T-helper 2 cell treated with Interferon-gamma antibody and Interleukin-4, amounts not matched to agents 5 μg/mL and 100 μg/mL, for 36 hours (primary cell): Measurements from ENCODE around the gene PCYOX1L.

ENCODE experiments used
- DNase-seq: peaks from one replicate; pipeline ENCODE4 v3.0.0; 2021; ENCODE audit warnings: low spot score
- H3K27ac Mint-ChIP-seq: one replicate; pipeline ENCODE4 v1.8.0; 2021; ENCODE audit warnings: mild to moderate bottlenecking, mixed read lengths
- H3K27me3 Mint-ChIP-seq: one replicate; pipeline ENCODE4 v1.8.0; 2021; ENCODE audit warnings: low read depth, mixed read lengths
- H3K36me3 Mint-ChIP-seq: one replicate; pipeline ENCODE4 v1.8.0; 2021; ENCODE audit warnings: low read depth, mixed read lengths
- H3K4me1 Mint-ChIP-seq: one replicate; pipeline ENCODE4 v1.8.0; 2021; ENCODE audit warnings: low read depth, mixed read lengths
- H3K4me3 Mint-ChIP-seq: one replicate; pipeline ENCODE4 v1.8.0; 2022; ENCODE audit warnings: mild to moderate bottlenecking, moderate library complexity, mixed read lengths
- H3K9me3 Mint-ChIP-seq: one replicate; pipeline ENCODE4 v1.8.0; 2021; ENCODE audit warnings: mixed read lengths

Gene PCYOX1L

DNA sequence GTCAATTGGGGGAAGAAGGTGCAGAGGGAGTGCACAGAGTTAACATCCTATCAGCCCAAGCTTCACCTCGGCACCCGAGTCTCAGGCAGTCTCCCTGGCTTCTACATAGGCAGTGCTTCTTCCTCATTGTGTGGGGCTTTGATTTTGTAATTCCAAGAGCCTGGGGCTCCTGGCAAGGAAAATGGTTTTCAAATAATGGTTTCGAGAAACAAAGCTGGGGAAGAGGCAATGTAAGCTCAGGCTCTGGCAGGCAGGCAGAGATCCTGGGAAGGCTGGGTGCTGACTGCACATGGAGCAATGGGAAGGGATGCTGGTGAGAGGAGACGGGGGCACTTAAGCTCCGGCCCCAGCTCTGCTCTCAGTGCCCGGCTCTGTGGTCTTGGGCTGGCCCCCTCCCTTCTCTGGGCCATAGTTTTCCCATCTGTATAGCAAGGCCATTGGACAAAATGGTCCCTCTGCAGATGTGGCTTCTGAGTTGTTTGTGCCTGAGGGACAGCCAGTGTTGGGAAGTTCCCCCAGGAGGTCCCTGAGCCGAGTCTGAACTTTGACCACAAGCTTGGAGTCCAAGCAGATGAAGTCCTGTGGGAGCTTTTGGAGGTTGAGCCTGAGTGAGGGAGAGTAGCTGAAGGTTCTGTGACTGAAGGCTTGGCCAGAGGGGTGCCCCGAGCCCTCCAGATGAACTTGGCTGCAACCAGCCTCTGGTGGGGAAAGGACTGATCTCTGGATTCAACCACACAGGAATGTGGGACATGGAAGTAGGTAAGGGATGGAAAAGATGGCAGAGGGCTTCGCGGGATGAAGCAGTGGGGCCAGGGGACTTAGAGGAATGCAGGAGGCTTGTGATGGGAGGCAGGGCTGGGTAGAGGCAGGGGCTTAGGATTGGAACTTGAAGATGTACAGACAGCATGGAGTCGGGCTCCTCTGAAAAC, 49.7 kb downstream of the PCYOX1L start:
- Mint-ChIP-seq H3K4me3 (no peak overlapping the region), H3K36me3 (no peaks in the 10 kb centered on the region), H3K27me3 (no peaks in the 10 kb centered on the region), H3K4me1 (no peaks in the 10 kb centered on the region), H3K27ac (no peak overlapping the region), H3K9me3 (no peaks in the 10 kb centered on the region)
- DNase-seq: no peak

DNA sequence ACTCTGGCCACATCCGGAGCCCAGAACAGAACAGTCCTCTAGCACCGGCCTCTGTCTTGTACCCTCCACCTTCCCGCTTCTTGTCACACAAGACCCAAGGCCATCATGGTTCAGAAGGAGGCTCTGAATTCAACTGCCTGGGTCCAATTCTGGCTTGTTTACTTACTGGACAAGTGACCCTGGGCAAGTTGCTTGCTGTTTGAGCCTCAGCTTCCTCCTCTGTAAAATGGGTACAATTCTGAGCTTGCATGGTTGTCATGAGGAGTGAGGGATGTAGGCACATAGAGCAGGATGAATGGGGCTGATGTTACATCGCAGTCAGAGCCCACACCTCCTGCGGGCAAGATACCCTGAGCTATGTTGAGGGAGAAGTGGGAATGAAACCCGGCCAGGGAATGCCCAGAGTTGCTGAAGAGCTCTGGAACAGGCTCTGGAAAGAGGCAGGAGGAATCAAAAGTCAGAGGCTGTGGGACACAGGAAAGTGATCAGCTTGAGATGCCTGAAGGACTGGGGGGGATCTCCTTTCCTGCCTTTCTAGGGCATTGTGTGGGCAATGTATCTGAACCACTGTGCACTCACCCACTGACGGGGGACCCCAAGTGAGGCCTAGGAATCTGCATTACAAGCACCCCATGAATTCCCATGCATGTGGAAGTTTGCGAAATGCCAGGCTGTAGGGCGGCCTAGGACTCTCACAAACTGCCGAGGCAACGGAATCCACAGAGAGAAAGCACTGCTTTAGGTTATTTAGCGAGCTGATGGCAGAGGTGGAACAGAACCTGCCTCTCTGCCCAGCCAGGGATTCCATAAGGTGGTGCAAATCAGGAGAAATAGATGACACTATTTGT, 50.6 kb downstream of the PCYOX1L start:
- no peak overlapping the region for H3K27ac Mint-ChIP-seq

DNA sequence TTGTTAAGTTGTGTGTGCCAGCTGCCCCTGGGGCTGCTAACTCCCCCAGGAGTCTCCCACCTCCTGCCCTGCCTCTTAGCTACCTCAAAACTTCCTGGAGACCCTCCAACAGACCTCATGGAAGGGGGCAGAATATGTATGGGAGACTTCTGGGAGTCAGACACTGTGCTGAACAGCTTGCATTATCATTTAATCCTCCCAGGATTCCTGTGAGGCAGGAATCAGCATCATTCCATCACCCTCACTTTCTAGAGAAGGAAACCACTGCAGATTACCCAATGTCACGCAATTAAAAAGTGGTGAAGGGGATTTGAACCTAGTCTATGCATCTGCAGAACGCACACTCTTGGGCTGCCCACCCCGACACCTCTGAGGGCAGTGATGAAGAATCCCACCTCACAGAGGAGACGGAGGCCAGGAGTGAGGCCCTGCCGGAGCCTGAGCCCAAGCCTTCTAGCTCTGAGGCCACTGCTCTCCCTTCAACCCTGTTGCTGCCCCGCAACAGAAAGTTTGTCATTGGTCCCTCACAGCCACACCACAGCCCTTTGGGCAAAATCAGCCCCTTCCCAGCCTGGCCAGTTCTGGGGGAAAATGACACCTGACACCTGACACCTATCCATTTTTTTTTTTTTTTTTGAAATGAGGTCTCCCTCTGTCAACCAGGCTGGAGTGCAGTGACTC, 51.6 kb downstream of the PCYOX1L start:
- Mint-ChIP-seq H3K9me3 (no peaks in the 10 kb centered on the region), H3K4me1 (no peaks in the 10 kb centered on the region), H3K4me3 (no peak overlapping the region), H3K27me3 (no peaks in the 10 kb centered on the region), H3K36me3 (no peaks in the 10 kb centered on the region), H3K27ac (no peak overlapping the region)
- no peak for DNase-seq

More for the DNA sequence above, 50.6 kb downstream of the PCYOX1L start:
- Mint-ChIP-seq H3K36me3 (no peaks in the 10 kb centered on the region), H3K27me3 (no peaks in the 10 kb centered on the region), H3K4me1 (no peaks in the 10 kb centered on the region), H3K4me3 (no peak overlapping the region), H3K9me3 (no peaks in the 10 kb centered on the region)
- no peak for DNase-seq

DNA sequence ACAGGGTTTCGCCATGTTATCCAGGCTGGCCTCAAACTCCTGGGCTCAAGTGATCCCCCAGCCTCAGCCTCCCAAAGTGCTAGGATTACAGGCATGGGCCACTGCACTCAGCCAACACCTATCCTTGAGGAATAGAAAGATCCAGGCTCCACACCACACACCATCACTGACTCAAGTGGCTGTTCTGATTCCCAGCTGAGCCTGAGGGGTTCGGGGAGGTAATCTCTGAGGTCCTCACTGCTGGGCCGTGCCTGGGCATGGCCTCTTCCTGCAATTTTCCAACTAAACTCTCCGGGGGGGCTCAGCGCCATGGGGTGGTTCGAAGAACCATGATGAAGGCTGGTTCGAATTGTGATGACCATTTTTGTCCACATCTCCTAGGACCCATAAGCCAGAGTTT, 52.2 kb downstream of the PCYOX1L start:
- Mint-ChIP-seq H3K4me3 (no peak overlapping the region), H3K27me3 (no peaks in the 10 kb centered on the region), H3K27ac (no peak overlapping the region), H3K36me3 (no peaks in the 10 kb centered on the region), H3K4me1 (no peaks in the 10 kb centered on the region), H3K9me3 (no peaks in the 10 kb centered on the region)
- no peak for DNase-seq

DNA sequence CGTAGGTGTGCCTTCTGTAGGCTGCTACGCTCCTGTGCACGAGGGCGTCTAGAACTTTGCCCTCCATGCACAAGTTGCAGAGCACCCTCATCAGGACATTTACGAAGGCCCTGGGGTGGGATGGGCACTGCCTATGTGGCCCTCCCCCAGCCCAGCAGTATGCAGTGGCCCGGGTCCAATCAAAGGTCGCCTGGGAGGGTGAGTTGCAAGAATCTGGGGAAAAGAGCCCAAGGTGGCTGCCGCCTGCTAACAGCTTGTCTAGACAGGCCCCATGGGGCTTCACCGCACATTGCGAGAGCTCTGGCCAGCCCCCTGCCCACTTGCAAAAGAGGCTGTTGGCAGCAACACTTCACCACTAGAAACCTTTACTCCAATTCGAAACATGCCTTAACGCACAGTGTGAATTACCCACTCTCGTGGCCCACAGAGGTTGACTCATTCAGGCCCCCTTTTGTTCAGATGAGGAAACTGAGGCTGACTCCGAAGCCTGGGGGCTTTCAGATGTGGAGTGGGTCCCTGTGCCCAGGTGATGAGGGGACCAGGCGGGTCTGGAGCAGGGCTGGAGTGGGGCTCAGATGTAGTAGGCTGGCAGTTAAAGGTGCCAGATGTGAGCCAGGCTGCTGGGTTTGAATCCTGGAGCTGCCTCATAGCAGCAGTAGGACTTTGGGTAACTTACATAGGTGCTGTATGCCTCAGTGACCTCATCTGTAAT, 53.0 kb downstream of the PCYOX1L start:
- Mint-ChIP-seq H3K9me3 (no peaks in the 10 kb centered on the region), H3K36me3 (no peaks in the 10 kb centered on the region), H3K27ac (no peak overlapping the region), H3K4me1 (no peaks in the 10 kb centered on the region), H3K4me3 (no peak overlapping the region), H3K27me3 (no peaks in the 10 kb centered on the region)
- no peak for DNase-seq

DNA sequence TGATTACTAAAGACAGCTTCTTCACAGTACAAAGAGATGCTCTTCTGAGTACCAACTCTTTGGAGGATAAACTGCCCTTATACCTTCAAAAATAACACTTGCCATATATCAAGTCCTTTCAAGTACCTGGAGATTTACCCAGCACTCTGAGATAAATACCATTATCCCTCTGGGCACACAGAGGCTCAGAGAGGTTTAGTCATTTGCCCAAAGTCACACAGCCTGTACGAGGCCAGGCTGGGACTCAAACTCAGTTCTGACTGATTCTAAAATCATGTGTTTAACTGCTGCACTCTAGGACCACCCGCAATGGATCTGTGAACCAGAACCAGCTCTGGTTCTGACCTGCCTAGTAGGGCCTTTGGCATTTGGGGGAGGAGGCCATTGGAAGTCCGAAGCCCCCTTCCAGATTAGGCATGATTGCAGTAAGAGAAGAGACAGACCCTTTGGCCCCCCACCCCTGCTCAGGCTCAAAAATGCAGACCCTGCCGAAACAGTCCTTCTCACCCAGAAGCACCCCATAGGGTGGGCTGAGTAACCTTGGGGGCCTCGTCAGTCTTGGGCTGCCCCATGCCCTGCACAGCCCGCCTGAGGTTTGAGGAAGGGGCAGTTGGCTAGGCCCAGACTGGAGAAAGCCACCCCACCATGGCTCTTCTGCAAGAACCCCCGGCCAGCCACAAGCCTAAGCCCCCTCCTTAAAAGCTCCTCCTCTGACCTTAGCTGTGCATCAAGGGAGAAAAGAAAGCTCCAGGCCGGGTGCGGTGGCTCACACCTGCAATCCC, 54.1 kb downstream of the PCYOX1L start:
- Mint-ChIP-seq H3K4me3 (no peak overlapping the region), H3K27me3 (no peaks in the 10 kb centered on the region), H3K9me3 (no peaks in the 10 kb centered on the region), H3K4me1 (no peaks in the 10 kb centered on the region), H3K36me3 (no peaks in the 10 kb centered on the region), H3K27ac (no peak overlapping the region)
- DNase-seq: no peak

DNA sequence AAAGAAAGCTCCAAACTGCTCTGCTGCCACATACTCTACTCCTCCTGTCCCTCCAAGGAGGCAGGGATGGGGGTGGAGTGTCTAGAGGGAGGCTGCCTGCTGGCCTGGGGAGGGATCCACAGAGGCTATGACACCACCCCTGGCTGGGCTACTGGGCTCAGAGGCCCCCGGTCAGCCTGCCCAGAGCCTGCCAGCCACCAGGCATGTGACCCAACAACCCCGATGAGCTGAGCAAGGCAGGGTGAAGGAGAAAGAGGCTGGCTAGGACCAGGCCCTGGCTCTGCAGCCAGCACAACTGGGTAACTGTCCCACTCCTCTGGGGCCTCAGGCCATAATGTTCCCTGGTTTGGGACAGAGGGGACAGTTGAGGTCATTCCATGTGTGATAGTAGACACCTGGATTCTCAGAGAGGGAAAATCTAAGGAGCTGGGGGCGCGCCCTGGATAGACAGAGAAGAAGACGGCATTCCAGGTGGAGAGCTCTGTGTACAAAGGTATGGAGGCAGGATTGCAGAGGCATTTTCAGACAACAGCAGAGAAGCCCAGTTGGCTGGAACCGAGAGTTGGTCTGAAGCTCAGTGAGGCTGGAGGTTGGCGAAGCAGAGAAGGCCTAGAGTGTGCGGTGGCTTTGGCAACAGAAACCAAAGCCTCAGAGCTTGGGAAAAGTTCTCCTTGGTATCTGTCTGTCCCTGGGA, 55.1 kb downstream of the PCYOX1L start:
- Mint-ChIP-seq H3K4me3 (no peak overlapping the region), H3K27me3 (no peaks in the 10 kb centered on the region), H3K36me3 (no peaks in the 10 kb centered on the region), H3K4me1 (no peaks in the 10 kb centered on the region), H3K9me3 (no peaks in the 10 kb centered on the region), H3K27ac (no peak overlapping the region)
- DNase-seq: no peak

DNA sequence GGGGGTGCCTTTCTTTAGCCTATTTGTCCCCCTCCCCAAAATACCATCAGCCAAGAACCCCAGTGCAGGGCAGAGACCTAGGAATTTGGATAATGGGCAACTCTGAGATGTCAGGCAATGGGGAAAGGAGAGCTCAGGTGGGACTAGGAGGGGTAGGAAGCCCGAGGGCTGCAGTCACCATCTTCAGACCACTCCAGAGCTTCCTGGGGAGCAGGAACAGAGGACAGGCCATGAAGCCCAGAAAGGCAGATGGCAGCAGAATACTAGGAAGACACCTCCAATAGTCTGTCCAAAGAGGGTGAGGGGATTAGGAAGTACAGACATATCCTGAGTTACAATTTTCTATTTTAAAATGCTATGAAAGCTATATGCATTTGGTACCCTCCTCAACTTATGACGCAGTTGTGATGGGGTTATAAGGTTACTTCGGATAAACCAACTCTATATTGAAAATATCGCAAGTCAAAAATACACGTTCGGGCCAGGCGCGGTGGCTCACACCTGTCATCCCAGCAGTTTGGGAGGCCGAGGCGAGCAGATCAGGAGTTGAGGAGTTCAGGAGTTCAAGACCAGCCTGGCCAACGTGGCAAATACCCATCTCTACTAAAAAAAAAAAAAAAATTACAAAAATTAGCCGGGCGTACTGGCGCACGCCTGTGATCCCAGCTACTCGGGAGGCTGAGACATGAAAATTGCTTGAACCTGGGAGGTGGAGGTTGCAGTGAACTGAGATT, 55.8 kb downstream of the PCYOX1L start:
- no peaks in the 10 kb centered on the region for H3K36me3 Mint-ChIP-seq
- H3K27me3 Mint-ChIP-seq: no peaks in the 10 kb centered on the region
- H3K9me3 Mint-ChIP-seq: no peaks in the 10 kb centered on the region
- H3K4me3 Mint-ChIP-seq: no peak overlapping the region
- no peaks in the 10 kb centered on the region for H3K4me1 Mint-ChIP-seq
- H3K27ac Mint-ChIP-seq: no peak overlapping the region
- no peak for DNase-seq

DNA sequence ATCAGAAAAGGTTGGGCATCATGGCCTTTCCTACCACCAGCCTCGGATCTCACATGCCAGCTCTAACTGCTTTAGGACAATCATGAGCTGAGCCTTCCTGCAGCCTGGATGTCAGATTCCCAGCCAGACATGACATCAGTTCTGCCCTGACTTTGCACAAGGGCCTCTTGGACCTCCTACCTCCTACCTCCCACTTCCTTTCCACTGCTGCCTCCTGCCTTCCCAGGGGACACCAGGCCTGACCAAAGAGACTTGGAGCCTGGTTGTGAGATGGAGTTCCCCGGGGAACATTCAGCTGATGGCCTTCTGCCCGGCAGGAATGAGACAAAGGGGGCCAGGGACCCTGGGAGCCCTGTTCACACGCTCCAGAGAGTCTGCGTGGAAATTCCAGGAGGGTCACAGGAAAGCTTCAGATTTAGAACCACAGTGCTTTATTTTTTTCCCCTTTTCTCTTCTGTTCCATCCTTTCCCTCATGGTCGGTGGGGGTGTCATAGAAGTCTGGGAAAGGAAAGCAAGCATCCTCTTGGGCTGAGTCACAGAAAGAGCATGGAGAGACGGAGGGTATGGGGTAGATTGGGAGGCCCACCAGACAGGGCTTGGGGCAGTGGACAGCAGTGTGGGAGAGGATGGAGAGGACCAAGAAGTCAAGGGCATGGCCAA, 56.7 kb downstream of the PCYOX1L start:
- H3K4me1 Mint-ChIP-seq: no peaks in the 10 kb centered on the region
- no peaks in the 10 kb centered on the region for H3K27me3 Mint-ChIP-seq
- no peaks in the 10 kb centered on the region for H3K36me3 Mint-ChIP-seq
- no peak overlapping the region for H3K27ac Mint-ChIP-seq
- no peak for DNase-seq
- H3K9me3 Mint-ChIP-seq: no peaks in the 10 kb centered on the region
- H3K4me3 Mint-ChIP-seq: no peak overlapping the region

DNA sequence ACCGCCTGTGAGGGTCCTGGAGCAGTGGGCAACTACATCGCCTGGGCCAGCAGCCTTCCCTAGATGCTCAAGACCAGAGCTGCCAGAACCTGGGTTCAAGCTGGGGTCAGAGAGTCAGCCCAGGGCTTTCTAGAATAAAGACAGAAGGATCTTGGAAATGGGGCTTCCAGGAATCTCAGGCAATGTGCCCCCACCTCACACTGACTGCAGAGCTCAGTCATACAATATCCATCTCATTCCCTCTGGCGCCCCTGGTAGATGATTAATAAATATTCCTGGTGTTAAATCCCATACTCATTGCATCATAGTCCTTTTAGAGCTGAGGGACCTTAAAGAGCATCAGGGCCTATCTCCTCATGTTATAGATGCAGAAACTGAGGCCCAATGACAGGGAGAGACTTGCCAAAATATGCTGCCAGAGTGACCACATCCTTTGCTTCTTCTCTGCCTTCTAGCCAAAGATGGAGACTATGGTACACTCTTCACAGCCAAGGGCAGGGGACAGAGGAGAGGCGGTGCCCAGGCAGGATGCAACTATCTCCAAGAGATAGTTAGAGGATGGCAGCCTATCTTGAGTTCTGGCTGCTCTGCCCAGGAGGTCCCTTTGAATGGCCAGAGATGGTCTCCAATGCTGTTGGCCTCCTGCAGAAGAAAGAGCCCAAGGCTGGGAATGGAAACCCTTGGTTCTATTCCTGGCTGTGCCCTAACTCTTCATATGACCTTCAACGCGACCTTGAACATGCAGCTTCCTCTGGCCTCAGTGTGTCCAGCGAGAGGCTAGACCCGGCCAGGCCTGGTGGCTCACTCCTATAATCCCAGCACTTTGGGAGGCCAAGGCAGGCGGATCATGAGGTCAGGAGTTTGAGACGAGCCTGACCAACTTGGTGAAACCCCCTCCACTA, 57.5 kb downstream of the PCYOX1L start:
- Mint-ChIP-seq H3K36me3 (no peaks in the 10 kb centered on the region), H3K27ac (no peak overlapping the region), H3K27me3 (no peaks in the 10 kb centered on the region), H3K4me3 (no peak overlapping the region), H3K9me3 (no peaks in the 10 kb centered on the region), H3K4me1 (no peaks in the 10 kb centered on the region)
- DNase-seq: no peak
